Measurements from ENCODE around the gene PLB1.
"Not testable (repeated sequence)": the region's sequence is repeated elsewhere in the genome, so short reads cannot be mapped to it uniquely, and the experiment has no call there.

DNA sequence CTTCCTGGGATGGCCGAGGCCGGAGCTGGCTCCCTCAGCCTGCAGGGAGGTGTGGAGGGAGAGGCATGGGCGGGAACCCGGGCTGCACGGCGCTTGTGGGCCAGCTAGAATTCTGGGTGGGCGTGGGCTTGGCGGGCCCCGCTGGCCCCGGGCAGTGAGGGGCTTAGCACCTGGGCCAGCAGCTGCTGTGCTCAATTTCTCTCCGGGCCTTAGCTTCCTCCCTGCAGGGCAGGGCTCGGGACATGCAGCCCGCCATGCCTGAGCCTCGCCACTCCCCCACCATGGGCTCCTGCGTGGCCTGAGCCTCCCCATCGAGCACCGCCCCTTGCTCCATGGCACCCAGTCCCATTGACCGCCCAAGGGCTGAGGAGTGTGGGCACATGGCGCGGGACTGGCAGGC is 23.2 kb upstream of the PLB1 start:
- TF ChIP-seq, protein P1, sequence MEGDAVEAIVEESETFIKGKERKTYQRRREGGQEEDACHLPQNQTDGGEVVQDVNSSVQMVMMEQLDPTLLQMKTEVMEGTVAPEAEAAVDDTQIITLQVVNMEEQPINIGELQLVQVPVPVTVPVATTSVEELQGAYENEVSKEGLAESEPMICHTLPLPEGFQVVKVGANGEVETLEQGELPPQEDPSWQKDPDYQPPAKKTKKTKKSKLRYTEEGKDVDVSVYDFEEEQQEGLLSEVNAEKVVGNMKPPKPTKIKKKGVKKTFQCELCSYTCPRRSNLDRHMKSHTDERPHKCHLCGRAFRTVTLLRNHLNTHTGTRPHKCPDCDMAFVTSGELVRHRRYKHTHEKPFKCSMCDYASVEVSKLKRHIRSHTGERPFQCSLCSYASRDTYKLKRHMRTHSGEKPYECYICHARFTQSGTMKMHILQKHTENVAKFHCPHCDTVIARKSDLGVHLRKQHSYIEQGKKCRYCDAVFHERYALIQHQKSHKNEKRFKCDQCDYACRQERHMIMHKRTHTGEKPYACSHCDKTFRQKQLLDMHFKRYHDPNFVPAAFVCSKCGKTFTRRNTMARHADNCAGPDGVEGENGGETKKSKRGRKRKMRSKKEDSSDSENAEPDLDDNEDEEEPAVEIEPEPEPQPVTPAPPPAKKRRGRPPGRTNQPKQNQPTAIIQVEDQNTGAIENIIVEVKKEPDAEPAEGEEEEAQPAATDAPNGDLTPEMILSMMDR (conservative IDR thresholded peaks at IDR 0.05; ENCODE audit: low read length), result not testable (repeated sequence)
- TF ChIP-seq EZH2phosphoT487 (IDR thresholded peaks at IDR 0.05; ENCODE audit: borderline replicate concordance, low read depth, low read length), result not testable (repeated sequence)
